ENCODE results near the gene TMEM119.

The TMEM119 gene

DNA sequence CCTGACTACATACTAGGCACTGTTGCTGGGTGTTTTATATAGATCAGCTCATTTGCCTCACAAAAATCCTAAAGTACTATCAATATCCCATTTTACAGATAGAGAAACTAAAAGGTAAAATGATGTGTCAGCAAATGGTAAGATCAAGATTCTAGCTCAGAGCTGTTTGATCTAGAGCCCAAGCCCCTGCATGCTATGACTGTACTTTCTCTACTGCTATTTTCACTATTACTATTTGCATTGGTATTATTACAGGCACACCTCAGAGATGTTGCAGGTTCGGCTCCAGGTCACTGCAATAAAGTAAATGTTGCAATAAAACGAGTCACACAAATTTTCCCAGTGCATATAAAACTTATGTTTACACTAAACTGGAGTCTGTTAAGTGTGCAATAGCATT is 24.6 kb downstream of the TMEM119 start:
- Histone ChIP-seq H3K27ac (no peak overlapping the region), H3K27me3 (no peaks in the 10 kb centered on the region), H3K9me3 (no peaks in the 10 kb centered on the region), H3K4me1 (ENCODE audit: control insufficient read depth in 1 of 2, insufficient read depth in 1 of 2, low read depth in 1 of 2, low read length in 1 of 2) (no peaks in the 10 kb centered on the region), H3K4me3 (ENCODE audit: low read depth in 1 of 2, low read length in 1 of 2) (no peak overlapping the region), H3K36me3 (peaks cover 18% of the 10 kb centered on the region)
- TF ChIP-seq CTCF (IDR thresholded peaks at IDR 0.05) = no peak

DNA sequence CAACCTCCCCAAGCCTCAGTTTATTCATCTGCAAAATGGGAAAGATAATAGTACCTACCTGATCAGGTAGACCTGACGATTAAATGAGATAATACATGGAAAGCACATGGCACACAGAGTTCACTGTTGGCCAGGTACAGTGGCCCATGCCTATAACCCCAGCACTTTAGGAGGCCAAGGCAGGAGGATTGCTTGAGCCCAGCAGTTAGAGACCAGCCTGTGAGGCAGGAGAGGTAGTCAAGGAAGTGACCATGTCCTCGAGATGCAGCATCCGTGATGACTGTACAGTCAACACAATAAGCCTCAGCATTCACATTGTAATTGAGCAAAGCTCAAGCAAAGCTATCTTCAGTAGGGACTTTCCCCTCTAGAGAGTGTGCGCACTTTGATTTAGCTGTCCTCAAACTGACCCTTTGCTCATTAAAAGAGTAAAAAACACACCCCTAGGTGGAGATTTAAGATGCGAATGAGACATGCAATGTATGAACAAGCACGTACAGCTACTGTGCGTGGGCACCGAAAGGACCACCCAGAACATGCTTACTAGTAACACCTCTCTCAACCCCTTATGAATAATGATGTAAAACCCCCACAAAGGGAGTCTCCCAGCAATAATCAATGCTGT is 25.6 kb downstream of the TMEM119 start:
- H3K4me1 ChIP-seq (ENCODE audit: control insufficient read depth in 1 of 2, insufficient read depth in 1 of 2, low read depth in 1 of 2, low read length in 1 of 2) = peaks cover 0 to under 1% of the 10 kb centered on the region in 2 experiments
- no peak overlapping the region for H3K27ac ChIP-seq
- H3K9me3 ChIP-seq = no peaks in the 10 kb centered on the region
- H3K4me3 ChIP-seq (ENCODE audit: low read depth in 1 of 2, low read length in 1 of 2) = no peak overlapping the region
- no peak for TF ChIP-seq CTCF (IDR thresholded peaks at IDR 0.05)
- peaks cover 29% of the 10 kb centered on the region for H3K36me3 ChIP-seq
- H3K27me3 ChIP-seq = no peaks in the 10 kb centered on the region

DNA sequence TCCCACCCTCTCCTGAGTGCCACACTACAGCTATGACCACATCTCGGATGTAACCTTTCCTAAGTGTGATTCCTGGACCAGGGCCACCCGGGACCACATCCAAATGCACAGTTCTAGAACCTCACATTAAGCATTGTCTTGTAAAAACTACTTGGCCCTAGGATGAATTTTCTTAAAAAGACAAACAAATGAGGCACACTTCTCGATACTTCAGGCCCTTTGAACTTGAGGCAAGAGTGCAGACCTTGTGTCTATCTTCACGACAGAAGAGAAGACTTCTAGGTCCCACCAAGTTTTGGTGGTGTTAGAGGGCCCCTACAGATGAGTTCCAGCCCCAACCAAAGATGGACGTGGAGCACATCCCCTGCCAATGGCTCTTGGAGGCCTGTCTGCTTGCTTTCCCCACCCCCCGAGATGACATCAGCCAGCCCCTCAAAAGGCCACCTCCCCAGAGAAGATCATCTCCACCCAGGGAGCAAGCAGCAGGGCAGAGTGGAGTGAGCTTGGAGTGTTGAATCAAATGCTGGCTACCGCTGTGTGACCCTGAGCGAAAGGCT is 26.2 kb downstream of the TMEM119 start:
- Histone ChIP-seq H3K27me3 (no peaks in the 10 kb centered on the region), H3K9me3 (no peaks in the 10 kb centered on the region), H3K27ac (no peak overlapping the region), H3K4me1 (ENCODE audit: control insufficient read depth in 1 of 2, insufficient read depth in 1 of 2, low read depth in 1 of 2, low read length in 1 of 2) (peaks cover 0 to 4% of the 10 kb centered on the region in 2 experiments), H3K4me3 (ENCODE audit: low read depth in 1 of 2, low read length in 1 of 2) (no peak overlapping the region), H3K36me3 (peaks cover 35% of the 10 kb centered on the region)
- no peak for TF ChIP-seq CTCF (IDR thresholded peaks at IDR 0.05)

- Histone ChIP-seq H3K27me3 (no peaks in the 10 kb centered on the region), H3K4me1 (ENCODE audit: control insufficient read depth in 1 of 2, insufficient read depth in 1 of 2, low read depth in 1 of 2, low read length in 1 of 2) (peaks cover 0 to 4% of the 10 kb centered on the region in 2 experiments), H3K36me3 (peaks cover 42% of the 10 kb centered on the region), H3K9me3 (no peaks in the 10 kb centered on the region), H3K4me3 (ENCODE audit: low read depth in 1 of 2, low read length in 1 of 2) (no peak overlapping the region), H3K27ac (no peak overlapping the region)
- no peak for TF ChIP-seq CTCF (IDR thresholded peaks at IDR 0.05)
Measured at GRCh38 chr12:108570743-108571608, 26.9 kb downstream of the TMEM119 start.

DNA sequence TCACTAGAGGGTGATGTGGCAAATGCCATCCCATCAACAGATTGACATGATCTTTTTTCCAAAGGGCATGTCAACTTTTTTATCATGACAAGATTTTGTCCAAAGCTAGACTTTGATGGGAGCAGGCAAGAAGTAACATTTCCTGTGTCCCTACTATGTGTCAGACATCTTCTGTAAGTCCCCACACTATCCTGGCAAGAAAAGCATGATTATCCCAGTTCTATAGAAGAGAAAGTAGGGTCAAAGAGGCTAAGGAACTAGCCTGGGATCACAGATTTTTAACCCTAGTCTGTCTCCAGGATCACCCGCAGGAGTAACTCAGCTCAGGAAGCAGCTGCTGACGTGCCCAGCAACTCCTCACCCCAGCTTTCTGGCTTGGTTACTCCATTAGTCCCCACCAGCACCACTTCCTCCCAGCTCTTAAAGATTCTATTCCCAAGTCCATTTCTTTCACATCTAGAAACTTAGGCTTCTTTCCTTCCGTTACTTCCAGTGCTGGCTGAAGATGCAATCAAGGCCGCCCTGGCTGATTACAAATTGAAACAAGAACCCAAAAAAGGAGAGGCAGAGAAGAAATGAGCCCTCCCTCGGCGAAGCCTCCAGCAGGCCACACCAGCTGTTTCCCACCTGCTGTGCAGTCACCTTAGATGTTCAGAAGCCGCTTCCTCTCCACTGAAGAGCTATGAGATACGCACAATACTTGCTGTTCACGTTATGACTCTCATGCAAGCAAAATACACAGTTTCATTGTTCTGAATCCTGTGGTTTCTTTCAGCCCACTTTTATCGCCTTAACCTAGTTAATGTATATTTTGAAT is 29.3 kb downstream of the TMEM119 start:
- Histone ChIP-seq H3K4me1 (ENCODE audit: control insufficient read depth in 1 of 2, insufficient read depth in 1 of 2, low read depth in 1 of 2, low read length in 1 of 2) (peaks cover 3 to 7% of the 10 kb centered on the region in 2 experiments), H3K27ac (no peak overlapping the region), H3K27me3 (no peaks in the 10 kb centered on the region), H3K4me3 (ENCODE audit: low read depth in 1 of 2, low read length in 1 of 2) (no peak overlapping the region), H3K9me3 (no peaks in the 10 kb centered on the region), H3K36me3 (peaks cover 59% of the 10 kb centered on the region)
- TF ChIP-seq CTCF (IDR thresholded peaks at IDR 0.05) = no peak

Data from neutrophil (primary cell).